Measurements from ENCODE around the gene STAT5A. TPM values are rescaled to one million over a fixed set of nuclear protein-coding genes. Genes with fewer than 3 reads are reported as not detected.

The STAT5A gene
- total RNA-seq, 2 experiments from 2014 or later: 141 to 150 TPM

DNA sequence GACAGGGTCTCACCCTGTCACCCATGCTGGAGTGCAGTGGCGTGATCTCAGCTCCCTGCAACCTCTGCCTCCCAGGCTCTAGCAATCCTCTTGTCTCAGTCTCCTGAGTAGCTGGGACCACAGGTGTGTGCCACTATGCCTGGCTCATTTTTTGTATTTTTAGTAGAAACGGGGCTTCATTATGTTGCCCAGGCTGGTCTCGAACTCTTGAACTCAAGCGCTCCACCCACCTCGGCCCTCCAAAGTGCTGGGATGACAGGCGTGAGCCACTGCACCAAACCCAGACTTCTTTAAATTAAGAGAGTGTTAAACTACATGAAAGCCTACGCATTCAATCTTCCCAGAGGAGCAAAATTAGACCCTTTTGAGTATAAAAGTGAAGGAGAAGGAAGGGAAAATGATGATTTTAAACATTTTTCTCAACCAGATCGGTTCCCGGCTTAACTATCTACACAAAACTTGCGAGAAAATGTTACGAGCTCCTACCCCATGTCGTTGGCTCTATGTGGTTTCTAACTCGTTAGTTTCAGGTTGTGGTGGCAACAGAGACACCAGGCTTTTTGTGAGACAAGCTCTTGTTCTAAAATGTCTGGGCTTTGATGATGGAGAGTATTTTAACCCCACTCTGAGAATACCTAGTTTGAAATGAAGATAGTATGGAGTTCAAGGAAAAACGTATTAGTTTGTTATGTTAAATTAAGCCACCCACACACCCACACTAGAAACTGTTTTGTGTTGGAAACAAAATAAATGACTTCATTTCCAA, 38.4 kb upstream of the STAT5A start:
- ATAC-seq (ENCODE audit: poor library complexity) (peak; percentile 49), DNase-seq (peak in 12 of 14 experiments; percentile 11 to 83 (median 41))
- H3K9me3 Mint-ChIP-seq: no peaks in the 10 kb centered on the region
- H3K4me1 Mint-ChIP-seq (ENCODE audit: low read depth): peaks cover 63% of the 10 kb centered on the region
- TF ChIP-seq, protein P1, sequence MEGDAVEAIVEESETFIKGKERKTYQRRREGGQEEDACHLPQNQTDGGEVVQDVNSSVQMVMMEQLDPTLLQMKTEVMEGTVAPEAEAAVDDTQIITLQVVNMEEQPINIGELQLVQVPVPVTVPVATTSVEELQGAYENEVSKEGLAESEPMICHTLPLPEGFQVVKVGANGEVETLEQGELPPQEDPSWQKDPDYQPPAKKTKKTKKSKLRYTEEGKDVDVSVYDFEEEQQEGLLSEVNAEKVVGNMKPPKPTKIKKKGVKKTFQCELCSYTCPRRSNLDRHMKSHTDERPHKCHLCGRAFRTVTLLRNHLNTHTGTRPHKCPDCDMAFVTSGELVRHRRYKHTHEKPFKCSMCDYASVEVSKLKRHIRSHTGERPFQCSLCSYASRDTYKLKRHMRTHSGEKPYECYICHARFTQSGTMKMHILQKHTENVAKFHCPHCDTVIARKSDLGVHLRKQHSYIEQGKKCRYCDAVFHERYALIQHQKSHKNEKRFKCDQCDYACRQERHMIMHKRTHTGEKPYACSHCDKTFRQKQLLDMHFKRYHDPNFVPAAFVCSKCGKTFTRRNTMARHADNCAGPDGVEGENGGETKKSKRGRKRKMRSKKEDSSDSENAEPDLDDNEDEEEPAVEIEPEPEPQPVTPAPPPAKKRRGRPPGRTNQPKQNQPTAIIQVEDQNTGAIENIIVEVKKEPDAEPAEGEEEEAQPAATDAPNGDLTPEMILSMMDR (IDR thresholded peaks at IDR 0.05): no peak
- peak overlapping the region; percentile 96 for H3K27ac Mint-ChIP-seq
- H3K9me3 ChIP-seq (ENCODE audit: control insufficient read depth in 1 of 2, insufficient read depth in 1 of 2, low read length in 2 of 2): no peaks in the 10 kb centered on the region
- H3K36me3 ChIP-seq (ENCODE audit: insufficient read depth, low read length): no peaks in the 10 kb centered on the region
- peaks cover 58% of the 10 kb centered on the region for H3K4me1 ChIP-seq (ENCODE audit: insufficient read depth, low read length)
- ChIA-PET POLR2A (interaction anchor here (0.7 to 7.4 kb wide), 15 partner anchors 10 to 584 kb away, joined by 3 to 301 read pairs (median 4); partner anchors contain the start of genes CNP, EIF1, GHDC and STAT3), CTCF (interaction anchor here (1.3 to 7.7 kb wide), 5 partner anchors 19 to 73 kb away, joined by 4 to 51 read pairs (median 13); partner anchors contain the start of genes STAT5A and STAT5B)
- H3K27me3 Mint-ChIP-seq: no peaks in the 10 kb centered on the region
- intact Hi-C loops (cut with DNase I, micrococcal nuclease): loop anchor here in 1 of 2 experiments (2.0 to 5.0 kb wide), 2 partner anchors 27 to 137 kb away; partner anchors contain the start of gene STAT3
- peak overlapping the region; percentile 42 for H3K4me3 ChIP-seq (ENCODE audit: low read length)
- peaks cover 5% of the 10 kb centered on the region for H3K36me3 Mint-ChIP-seq (ENCODE audit: low read depth)
- H3K27ac ChIP-seq (ENCODE audit: low read depth in 1 of 2, low read length in 2 of 2): peak overlapping the region; percentile 85 to 86
- H3K27me3 ChIP-seq (ENCODE audit: control insufficient read depth in 1 of 2, insufficient read depth in 2 of 2, low read length in 2 of 2): no peaks in the 10 kb centered on the region
- H3K4me3 Mint-ChIP-seq: peak overlapping the region; percentile 86

DNA sequence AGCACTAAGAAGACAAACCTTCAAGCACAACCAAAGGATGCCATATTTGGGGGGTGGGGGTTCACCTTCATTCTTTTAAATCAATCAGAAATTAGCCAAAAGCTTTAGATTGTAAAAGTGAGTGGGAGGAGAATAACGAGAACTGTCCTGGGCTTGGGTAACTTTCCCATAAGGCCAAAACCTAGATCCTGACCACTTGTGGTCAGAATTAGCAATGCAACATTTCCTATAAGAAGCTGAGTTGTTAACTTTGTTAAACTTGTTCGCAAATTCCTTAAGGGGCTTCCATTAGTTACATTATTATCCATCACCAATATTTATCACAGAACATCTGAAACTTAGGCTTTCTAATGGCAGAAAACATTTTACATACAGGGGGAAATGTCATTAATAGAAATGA, 37.2 kb upstream of the STAT5A start:
- Mint-ChIP-seq H3K27me3 (no peaks in the 10 kb centered on the region), H3K9me3 (no peaks in the 10 kb centered on the region), H3K4me3 (no peak overlapping the region), H3K36me3 (ENCODE audit: low read depth) (peaks cover 10% of the 10 kb centered on the region), H3K27ac (peak overlapping the region; percentile 96), H3K4me1 (ENCODE audit: low read depth) (peaks cover 71% of the 10 kb centered on the region)
- Histone ChIP-seq H3K27ac (ENCODE audit: low read depth in 1 of 2, low read length in 2 of 2) (peak overlapping the region; percentile 36 to 86), H3K4me1 (ENCODE audit: insufficient read depth, low read length) (peaks cover 62% of the 10 kb centered on the region), H3K4me3 (ENCODE audit: low read length) (no peak overlapping the region), H3K36me3 (ENCODE audit: insufficient read depth, low read length) (no peaks in the 10 kb centered on the region), H3K27me3 (ENCODE audit: control insufficient read depth in 1 of 2, insufficient read depth in 2 of 2, low read length in 2 of 2) (no peaks in the 10 kb centered on the region), H3K9me3 (ENCODE audit: control insufficient read depth in 1 of 2, insufficient read depth in 1 of 2, low read length in 2 of 2) (no peaks in the 10 kb centered on the region)
- intact Hi-C loops (cut with DNase I, micrococcal nuclease): loop anchor here in 1 of 2 experiments (5.0 kb wide), 1 partner anchor 136 kb away; the partner anchor contains the start of gene STAT3
- TF ChIP-seq, protein P1 (IDR thresholded peaks at IDR 0.05): no peak
- ChIA-PET POLR2A (interaction anchor here (0.8 to 7.4 kb wide), 5 partner anchors 21 to 138 kb away, joined by 3 to 301 read pairs (median 55); partner anchors contain the start of genes STAT3, STAT5A and STAT5B), CTCF (interaction anchor here (1.1 to 7.7 kb wide), 3 partner anchors 18 to 69 kb away, joined by 3 to 51 read pairs (median 47); no protein-coding TSS in a partner anchor)
- DNase-seq: no peak
- ATAC-seq (ENCODE audit: poor library complexity): no peak

DNA sequence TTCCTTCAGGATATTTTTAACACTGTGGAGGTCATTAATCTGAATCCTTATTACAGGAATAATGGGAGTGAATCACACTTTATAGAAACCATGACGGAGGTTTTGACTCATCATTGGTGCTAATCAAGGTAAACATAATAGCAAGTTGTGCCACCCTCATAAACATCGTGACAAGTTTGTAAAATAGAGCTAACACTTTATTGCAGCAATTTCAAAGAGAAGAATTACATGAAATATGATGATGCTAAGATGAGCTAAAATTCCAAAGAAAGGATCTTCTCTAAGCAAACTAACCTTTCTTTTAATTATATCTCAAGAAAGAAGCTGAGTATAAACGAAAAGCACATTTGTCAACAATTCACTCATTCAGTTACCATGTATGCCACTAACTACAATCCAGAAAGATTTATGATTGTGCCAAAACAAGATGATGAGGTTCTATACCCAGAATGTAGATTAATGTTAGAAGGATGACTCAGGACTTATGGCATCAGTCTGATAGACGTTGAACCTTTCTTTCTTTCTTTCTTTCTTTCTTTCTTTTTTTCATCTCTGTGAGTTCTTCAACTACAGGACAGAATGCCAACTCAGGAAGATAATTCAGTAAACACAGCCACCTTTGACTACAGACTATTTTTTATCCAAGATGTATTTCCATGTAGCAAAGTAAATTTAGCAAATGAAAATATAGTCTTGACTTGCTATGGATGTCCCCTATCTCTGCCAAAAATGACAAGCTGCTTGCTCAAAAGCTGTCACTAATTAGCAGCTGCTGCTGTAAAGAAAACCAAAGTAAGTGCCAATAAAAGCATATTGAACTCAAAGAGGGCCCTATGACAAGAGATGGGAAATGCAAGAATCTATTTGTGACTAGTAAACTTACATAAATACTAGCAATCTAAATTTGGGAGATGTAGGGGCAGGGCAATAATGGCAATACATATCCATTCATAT, 35.4 kb upstream of the STAT5A start:
- TF ChIP-seq, protein P1 (IDR thresholded peaks at IDR 0.05): no peak

More for the DNA sequence above, 35.4 kb upstream of the STAT5A start:
- no peaks in the 10 kb centered on the region for H3K9me3 ChIP-seq (ENCODE audit: control insufficient read depth in 1 of 2, insufficient read depth in 1 of 2, low read length in 2 of 2)
- peak overlapping the region; percentile 31 to 39 for H3K27ac ChIP-seq (ENCODE audit: low read depth in 1 of 2, low read length in 2 of 2)
- Mint-ChIP-seq H3K9me3 (no peaks in the 10 kb centered on the region), H3K27ac (peak overlapping the region; percentile 96), H3K27me3 (no peaks in the 10 kb centered on the region), H3K4me1 (ENCODE audit: low read depth) (peaks cover 70% of the 10 kb centered on the region), H3K36me3 (ENCODE audit: low read depth) (peaks cover 12% of the 10 kb centered on the region), H3K4me3 (peak overlapping the region; percentile 62)
- no peak for ATAC-seq (ENCODE audit: poor library complexity)
- ChIA-PET CTCF (interaction anchor here (0.6 to 7.7 kb wide), 3 partner anchors 16 to 153 kb away, joined by 3 to 51 read pairs (median 5); no protein-coding TSS in a partner anchor), POLR2A (interaction anchor here (0.5 to 7.4 kb wide), 3 partner anchors 12 to 20 kb away, joined by 3 to 301 read pairs (median 4); partner anchors contain the start of gene STAT5B)
- peaks cover 52% of the 10 kb centered on the region for H3K4me1 ChIP-seq (ENCODE audit: insufficient read depth, low read length)
- intact Hi-C loops (cut with DNase I, micrococcal nuclease): loop anchor here in 1 of 2 experiments (5.0 kb wide), 1 partner anchor 134 kb away; the partner anchor contains the start of gene STAT3
- peaks cover 3% of the 10 kb centered on the region for H3K36me3 ChIP-seq (ENCODE audit: insufficient read depth, low read length)
- H3K4me3 ChIP-seq (ENCODE audit: low read length): no peak overlapping the region
- DNase-seq: no peak
- no peaks in the 10 kb centered on the region for H3K27me3 ChIP-seq (ENCODE audit: control insufficient read depth in 1 of 2, insufficient read depth in 2 of 2, low read length in 2 of 2)

Measured in CD4-positive, alpha-beta T cell (primary cell).